A172 (cell line): ENCODE measurements around the gene FSD1. TPM values are rescaled to one million over a fixed set of nuclear protein-coding genes. Genes with fewer than 3 reads are reported as not detected.
"Not testable (repeated sequence)": the region's sequence is repeated elsewhere in the genome, so short reads cannot be mapped to it uniquely, and the experiment has no call there.

ENCODE experiments used
- DNase-seq: peaks from one replicate; pipeline ENCODE4 v3.0.0-alpha.2; 2015; ENCODE audit warnings: low spot score
- total RNA-seq: library from RNA; depleted of rRNA; stranded (reverse); fragments of >200 nt; shearing (Covaris generic); gene quantifications from 2 replicates; pipeline ENCODE4 v1.2.3, GENCODE V29; 2014

FSD1 gene
- total RNA-seq, 1 experiment from 2014 or later: 43.2 TPM

DNA sequence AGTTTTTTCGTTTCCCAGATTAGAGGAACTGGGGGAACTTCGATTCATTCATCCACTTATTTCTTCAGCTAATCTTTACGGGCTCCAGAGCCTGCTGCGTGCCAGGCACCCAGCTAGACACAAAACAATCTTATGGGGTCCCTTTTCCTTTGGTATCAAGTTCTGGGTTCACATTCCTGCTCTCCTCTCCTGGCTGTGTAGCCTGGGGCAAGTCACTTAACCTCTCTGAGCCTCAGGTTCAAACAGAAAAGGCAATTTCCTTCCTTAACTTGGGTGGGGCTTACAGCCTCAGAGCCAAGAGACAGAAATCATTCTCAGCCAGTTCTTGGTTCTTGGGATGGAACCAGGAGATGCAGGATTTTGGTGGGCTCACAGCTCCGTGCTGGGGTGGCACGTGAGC is 19.4 kb upstream of the FSD1 start:
- no peak for DNase-seq

DNA sequence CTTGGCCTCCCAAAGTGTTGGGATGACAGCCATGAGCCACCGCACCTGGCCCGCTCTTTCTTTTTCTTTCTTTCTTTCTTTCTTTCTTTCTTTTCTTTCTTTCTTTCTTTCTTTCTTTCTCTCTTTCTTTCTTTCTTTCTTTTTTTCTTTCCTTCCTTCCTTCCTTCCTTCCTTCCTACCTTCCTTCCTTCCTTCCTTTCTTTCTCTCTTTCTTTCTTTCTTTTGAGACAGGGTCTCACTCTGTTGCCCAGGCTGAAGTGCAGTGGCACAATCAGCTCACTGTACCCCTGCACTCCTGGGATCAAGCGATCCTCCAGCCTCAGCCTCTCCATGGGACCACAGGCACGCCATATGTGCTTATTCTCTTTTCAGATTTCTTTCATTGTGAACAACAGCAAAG is 18.3 kb upstream of the FSD1 start:
- not testable (repeated sequence) for DNase-seq

DNA sequence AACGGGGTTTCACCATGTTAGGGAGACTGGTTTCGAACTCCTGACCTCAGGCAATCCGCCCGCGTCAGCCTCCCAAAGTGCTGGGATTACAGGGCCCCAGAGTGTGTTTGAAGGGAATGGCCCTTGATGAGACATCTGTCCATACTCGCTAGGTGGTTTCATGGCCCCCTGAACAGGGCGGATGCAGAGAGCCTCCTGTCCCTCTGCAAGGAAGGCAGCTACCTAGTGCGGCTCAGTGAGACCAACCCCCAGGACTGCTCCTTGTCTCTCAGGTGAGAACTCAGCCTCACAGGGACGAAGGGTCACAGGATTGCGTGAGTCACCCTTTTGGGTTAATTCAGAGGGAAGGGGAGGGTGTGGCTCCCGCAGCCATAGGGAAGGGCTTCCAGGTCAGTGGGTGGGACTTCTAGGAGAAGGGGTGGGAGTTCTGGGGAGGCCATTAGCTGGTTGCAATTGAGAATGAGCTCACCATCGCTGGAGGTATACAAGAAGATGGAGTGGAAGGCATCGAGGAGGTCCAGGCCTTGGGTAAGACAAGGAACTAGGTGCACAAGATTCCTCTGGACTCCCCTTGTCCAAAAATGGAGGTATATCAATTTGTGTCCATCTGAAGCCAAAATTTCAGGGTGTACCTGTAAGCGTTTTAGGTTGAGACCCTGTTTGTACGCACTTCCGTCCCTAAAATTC is 16.2 kb upstream of the FSD1 start:
- peak; percentile 28 for DNase-seq

DNA sequence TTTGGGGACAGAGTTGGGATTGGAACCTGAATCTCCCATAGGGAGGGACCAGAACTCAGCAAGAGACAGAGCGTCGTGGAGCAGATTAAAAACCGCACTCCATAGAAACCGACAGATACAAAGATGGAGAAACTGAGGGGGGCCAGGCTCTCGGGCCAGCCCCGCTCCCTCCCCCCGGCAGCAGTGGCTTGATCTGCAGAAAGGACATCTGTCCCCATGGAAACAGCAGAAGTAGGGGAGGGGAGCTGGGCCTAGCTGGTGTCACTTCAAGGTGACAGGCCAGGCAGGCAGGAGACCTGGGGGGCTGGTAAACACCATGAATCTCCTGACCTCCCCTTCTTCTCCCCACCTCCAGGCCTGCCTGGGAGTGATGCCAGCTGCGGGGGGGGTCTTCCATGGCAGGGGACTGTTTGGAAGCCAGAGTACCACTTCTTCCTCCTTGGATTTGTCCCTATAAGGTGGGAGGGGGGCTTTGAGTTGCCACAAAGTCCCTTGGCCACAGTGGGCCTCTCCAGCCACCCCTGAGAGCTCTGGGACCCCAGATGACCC is 13.1 kb upstream of the FSD1 start:
- no peak for DNase-seq

DNA sequence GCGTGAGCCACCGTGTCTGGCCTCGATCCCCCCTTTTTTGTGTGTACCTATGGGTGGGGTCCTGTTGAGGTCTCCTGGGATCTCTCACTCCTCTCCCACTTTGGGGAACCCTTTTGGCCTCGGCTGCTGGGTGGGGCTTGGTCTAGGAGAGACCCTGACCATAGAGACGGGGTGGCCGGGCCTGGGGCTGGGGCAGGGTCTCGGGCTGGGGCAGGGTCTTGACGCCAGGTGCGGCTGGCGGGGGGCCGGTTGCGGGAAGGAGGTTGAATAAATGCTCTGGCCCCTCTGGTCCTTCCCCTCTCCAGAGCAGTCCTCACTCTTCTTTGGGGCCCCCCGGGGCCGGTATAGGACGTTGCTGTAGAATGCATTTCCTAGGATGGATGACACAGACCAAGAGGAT is 11.9 kb upstream of the FSD1 start:
- no peak for DNase-seq

DNA sequence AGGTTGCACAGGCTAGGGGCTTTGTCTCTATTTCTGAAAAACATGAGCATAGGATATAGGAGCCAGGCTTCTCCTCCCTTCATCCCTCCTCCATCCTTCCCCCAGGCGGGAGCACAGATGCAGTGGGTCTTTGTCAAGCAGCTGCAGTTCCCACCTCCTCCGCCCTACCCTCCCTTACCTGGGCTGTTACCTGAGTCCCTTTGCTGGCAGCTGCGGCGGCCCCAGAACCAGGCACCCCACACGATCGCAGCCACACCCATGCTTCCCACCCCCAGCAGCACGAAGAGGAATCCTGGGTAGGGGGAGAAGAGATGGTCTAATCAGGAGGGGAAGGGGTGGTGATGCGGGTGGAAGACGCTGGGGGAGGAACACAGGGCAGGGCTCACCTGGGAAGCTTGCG is 10.0 kb upstream of the FSD1 start:
- DNase-seq: no peak

DNA sequence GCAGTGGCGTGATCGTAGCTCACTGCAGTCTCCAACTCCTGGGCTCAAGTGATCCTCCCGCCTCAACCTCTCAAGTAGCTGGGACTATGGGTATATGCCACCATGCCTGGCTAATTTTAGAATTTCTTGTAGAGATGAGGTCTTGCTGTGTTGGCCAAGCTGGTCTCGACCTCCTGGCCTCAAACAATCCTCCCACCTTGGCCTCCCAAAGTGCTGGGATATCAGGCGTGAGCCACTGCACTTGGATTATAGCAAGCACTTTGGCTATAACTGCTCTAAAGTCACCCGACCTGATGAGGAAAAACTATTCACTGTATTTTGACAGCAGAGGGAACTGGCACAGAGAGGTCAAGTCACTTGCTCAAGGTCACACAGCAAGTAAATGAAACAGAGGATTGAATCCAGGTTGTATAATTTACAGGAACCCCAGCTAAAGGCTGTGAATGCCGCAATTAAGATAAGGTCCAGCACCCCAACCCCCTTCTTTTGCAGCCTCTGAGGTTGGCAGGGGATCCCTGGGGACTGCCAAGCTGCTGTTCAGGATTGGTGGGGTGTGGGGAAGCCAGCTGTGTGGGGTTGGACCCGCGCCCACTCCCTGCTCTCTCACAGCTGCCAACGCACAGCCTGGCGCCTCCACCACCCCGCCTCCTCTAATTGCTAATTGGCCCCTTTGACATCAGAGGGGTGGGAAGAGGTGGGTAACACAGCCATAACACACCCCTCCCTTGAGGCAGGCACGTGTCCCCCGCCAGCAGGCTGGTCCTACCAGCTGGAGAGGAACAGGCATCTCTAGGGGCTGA is 8.2 kb upstream of the FSD1 start:
- no peak for DNase-seq

DNA sequence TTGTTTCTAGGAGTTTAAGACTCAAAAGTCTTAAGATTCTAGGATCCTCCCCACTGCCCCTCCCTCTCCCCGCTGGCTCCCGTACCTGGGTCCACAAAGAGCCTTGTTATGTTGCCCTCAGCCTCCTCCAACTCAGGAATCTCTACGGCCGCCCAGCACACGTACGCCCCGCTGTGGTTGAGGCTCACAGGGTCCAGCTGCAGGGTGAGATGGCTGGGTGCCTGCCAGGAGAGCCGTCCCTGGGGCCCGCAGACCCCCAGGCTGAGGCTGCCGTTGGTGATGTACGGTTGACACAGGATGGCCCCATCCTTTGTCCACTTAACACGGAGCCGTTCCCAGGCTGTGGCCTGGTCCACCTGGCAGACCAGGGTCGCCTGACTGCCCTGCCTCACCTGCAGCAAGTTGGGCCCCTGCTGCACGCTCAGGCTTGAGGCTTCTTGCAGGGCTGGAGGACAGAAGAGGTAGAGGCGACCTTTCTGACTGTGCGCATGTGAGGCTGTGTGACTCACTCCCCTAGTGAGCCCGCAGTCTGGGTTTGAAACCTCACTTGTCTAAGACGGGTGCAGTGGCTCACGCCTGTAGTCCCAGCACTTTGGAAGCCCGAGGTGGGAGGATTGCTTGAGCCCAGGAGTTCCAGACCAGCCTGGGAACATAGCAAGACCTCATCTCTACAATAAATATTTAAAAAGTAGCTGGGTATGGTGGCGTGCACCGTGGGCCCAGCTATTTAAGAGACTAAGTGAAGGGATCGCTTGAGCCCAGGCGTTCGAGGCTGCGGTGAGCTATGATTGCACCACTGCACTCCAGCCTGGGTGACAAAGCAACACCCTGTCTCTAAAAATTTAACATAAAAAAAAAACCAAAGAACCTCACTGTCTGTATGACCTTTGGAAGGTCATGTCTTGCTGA is 6.2 kb upstream of the FSD1 start:
- DNase-seq: no peak

DNA sequence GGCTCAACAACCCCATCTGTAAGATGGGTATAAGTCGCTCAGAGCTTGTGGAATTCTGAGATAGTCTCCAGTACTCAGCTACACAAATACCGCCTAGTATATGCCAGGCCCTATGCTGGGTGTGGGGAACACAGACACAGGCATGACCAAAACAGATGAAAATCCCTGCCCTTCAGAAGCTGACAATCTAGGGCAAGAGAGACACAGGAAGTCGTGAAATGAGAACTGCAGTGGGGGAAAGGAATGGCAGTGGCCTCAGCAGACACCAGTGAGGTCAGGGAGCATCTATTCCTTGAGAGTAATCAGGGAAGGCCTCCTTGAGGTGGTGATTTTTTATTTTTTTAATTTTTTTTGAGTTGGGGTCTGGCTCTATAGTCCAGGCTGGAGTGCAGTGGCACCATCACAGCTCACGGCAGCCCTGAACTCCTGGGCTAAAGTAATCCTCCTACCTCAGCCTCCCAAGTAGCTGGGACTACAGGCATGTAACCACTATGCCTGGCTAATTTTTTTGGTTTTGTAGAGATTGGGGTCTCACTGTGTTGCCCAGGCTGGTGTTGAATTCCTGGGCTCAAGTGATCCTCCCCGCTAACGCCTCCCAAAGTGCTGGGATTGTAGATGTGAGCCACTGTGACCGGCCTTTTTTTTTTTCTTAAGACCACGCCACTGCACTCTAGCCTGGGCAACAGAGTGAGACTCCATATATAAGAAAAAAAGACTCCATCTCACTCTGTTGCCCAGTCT is 5.4 kb upstream of the FSD1 start:
- no peak for DNase-seq

DNA sequence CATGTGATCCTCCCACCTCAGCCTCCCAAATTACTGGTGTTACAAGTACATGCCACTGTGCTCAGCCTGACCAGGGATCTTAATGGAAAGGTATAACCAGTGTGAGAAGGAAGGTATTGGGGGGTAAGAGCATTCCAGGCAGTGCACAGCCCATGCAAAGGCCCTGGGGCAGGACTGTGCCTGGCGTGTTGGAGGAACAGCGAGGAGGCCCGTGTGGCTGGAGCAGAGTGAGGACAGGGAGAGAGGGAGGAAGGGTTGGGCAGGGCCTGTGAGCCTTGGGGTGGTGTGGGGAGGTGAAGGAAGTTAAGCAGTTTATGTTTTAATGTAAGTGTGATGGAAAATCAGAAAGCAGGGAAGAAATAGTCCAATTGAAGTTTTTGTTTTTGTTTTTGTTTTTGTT is 3.8 kb upstream of the FSD1 start:
- DNase-seq: no peak

DNA sequence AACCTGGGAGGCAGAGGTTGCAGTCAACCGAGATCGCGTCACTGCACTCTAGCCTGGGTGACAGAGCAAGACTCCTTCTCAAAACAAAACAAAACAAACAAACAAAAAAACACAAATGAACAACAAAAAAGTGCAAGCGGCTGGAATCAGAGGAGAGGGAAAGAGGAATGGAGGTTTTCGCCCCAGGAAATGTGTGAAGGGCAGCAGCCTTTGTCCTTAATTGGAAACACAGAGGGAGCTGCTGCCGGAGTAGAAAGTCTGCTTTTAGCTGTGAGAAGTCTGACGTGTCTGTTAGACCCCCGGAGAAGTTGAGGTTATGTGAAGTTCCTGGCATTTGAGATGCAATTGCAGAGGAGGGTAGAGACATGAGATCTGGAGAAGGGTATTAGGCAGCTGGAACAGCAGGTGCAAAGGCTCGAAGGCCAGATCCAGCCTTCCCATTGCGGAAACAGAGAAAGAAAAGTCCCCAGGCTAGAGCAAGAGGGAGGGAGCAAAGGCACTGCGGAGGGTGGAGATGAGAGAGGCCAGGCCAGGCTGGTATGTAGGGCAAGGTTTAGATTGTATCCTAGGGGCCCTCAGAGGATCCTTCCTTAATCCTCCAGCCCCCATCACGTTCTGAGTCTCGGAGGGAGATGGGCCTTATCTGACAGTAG is 2.7 kb upstream of the FSD1 start:
- DNase-seq: no peak

DNA sequence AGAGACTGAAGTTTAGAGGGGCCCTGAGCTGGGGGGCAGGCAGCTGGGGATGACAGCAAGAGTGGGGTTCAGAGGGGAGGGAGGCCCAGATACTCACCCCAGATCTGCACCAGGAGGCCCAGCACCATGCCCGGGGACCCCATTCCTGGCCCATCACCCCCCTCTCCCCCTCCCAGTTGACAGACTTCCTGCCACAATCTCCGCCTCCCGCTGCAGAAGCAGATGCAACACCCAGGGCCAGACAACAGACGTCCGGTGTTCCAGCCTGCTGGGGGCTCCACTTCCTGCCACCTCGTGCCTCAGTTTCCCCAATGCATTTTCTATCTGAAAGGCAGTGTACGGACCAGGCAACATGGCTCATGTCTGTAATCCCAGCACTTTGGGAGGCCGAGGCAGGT is 2.2 kb upstream of the FSD1 start, which contains the start of gene TMIGD2:
Gene TMIGD2, minus strand, starts transcription at position 147 of the 398 bp plus-strand sequence. Its CDS starts 4 bp downstream, at position 143.
- DNase-seq: no peak

DNA sequence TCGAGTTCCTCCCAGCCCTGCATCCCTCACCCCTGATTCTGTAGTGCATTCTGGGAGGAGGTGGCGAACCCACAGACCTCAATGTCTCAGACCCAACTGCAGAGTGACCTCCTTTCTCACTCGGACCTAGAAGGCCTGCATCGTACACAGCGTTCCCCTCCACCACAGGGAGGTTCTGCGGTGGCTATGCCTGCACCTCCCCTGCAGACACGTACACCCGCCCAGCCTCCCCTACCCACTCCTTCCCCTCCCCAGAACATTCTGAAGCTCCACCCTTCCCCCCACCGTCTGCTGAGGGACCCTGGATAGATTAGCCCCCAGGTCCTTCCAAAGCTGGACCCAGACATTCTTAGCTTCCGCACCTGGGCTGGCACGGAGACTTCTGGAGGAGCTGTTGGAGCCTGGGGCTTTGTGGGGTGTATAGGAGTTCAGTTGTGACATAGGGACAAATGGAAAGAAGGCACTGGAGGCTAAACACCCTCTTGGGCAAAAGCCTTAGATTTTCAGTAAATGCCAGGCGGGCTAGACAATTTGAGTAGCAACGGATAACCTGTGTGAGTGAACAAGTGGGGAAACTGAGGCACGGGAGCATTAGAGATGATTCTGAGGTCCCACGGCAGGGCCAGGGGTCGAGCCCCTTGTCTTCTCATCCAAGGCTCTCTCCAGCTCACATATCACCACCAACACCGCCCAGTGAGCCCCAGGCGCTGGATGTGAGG is 420 bp upstream of the FSD1 start:
- no peak for DNase-seq

DNA sequence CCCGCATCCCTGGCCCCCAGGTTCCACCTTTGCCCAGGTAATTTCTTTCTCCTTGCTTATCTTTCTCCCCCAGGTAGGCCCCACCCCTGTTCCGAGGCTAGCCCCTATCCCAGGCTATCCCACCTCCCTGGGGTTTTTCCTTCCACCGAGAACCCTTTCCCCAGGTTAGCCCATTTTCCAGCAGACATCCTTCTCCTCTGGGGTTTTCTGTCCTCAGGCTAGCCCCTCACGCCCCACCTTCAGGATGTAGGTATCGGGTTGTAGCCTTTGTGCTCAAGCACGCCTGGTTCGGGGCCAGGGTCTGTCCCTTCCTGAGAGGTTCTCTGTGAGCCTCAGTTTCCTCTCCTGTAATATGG is 837 bp downstream of the FSD1 start:
- no peak for DNase-seq

DNA sequence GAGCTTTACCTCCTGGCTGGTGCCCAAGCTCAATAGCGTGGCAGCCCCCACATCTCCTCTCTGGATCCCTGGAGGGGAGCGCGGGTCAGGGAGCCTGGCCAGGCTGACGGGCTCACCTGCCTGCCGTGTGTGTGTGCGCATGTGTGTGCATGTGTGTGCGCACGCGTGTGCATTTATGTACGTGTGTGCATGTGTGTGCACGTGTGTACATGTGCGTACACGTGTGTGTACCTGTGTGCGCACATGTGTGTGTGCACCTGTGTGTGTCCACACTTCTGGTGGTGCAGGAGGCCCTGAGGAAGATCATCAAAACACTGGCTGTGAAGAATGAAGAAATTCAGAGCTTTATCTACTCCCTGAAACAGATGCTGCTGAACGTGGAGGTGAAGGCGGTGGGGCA is 1.3 kb downstream of the FSD1 start:
- no peak for DNase-seq

DNA sequence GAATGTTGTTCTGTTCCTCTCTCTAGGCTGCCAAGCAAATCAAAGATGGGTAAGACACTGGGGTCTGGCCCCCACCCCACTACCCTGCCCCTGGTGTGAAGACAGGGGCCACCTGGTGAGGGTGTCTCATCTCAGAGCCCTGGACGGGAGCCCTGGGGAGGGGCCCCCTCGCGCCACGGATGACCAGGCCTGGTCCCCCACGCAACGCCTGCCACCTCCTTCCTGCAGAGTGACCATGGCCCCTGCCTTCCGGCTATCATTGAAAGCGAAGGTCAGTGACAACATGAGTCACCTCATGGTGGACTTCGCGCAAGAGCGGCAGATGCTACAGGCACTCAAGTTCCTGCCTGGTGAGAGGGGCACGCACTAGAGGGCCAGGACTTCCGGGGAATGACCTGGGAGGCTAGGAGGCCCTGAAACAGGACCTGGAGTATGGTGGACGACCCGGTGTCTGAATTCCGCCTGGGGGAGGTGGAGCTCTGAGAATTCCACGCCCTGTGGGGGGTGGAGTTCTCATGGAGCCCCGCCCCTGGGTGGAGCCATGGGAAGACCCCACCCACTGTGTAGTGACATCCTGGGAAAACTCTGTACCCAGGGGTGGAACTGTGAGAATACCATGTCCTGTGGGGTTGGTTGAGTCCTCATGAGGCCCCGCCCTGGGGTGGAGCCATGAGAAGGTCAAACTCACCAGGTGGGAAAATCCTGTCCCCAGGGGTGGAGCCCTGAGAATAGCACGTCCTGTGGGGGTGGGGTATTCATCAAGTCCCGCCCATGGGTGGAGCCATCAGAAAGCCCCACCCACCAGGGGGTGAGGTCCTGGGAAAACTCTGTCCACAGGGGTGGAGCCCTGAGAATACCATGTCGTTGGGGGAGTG is 6.1 kb downstream of the FSD1 start:
- DNase-seq: peak; percentile 48

DNA sequence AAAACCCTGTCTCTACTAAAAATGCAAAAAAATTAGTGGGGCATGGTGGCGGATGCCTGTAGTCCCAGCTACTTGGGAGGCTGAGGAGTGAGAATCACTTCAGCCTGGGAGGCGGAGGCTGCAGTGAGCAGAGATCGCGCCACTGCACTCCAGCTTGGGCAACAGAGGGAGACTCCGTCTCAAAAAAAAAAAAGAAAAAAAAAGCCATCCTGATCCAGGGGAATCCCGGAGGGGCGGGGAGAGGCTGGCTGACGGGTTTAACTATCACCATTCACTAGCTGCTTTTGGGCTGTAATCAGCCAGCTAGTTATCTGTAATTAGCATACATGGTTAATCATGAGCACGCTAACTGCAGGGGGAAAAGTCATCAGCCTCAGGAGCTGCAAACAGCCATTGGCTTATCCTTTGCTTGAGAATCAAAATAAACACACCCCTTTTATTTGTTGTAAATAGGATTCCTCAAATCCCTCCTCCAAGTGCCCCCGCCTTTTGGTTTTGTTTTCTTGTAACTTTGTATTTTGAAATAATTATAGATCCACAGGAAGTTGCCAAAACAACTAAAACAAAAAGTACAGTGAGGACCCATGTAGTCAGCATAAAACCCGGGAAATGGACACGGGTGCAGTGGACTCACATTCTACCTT is 9.6 kb downstream of the FSD1 start:
- no peak for DNase-seq

DNA sequence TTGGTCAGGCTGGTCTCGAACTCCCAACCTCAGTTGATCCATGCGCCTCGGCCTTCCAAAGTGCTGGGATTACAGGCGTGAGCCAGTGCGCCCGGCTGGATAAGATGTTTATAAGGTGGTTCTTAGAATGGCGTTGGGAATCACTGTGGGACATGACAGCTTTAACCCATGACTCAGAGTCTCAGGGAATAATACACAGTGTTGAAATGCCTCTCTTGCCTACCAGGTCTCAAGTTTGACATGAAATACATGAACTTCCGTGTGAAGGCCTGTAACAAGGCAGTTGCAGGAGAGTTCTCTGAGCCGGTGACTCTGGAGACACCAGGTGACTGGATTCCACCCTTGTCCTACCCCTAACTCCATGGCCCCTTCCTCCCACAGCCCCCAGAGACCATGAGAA is 12.6 kb downstream of the FSD1 start:
- DNase-seq: no peak

DNA sequence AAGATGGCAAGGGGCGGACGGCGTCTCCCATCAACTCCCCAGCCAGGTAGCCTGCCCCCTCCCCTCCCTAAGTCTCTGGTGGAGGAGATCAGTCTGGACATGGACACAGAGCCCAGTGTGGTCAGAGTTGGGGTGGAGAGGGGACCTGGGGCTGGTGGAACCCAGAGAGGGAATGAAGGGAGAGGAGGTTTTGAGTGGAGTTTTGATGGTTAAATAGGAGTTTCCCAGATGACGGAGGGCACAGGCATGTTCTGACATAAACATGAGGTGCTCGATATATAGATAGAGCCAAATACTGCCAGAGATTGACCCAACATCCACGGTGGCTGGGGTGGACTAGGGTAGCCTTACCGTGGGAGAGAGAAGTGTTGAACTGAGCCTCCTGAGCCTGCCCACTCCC is 14.1 kb downstream of the FSD1 start:
- no peak for DNase-seq
